Endothelial cell of umbilical vein (primary cell): ENCODE results near the gene C19orf67. TPM values are rescaled to one million over a fixed set of nuclear protein-coding genes. Genes with fewer than 3 reads are reported as not detected.

Source experiments
- BruUV-seq: library from RNA; stranded (reverse); fragments of 400-500 nt; replicated peaks from 2 replicates; lab custom pipeline; 2021; lab: Mats Ljungman, UMichigan
- CTCF ChIA-PET: fragments of 300-600, 350-600 bp; sonication (Branson Sonifier 250); formaldehyde crosslinking; loops from one replicate; lab custom pipeline; 2021; ENCODE audit warnings: antibody characterized with exemption, inconsistent platforms; lab: Charles Lee
- POLR2A ChIA-PET: fragments of 300-600, 350-600 bp; sonication (Branson Sonifier 250); formaldehyde crosslinking; loops from one replicate; lab custom pipeline; 2021; ENCODE audit warnings: antibody characterized with exemption, inconsistent platforms; lab: Charles Lee
- DNase-seq: peaks from one replicate; pipeline ENCODE4 v3.0.0-alpha.2; 2011; ENCODE audit warnings: low read depth, low spot score
- FAIRE-seq: peaks from 2 replicates; lab custom pipeline; 2011; peaks lifted over from hg19 to GRCh38; lab: Jason Lieb, UNC
- H2AFZ ChIP-seq: 2 replicates; pipeline ENCODE4 v1.6.0; 2012; ENCODE audit warnings: low read depth, low read length, control low read depth, inconsistent platforms
- H3K27ac ChIP-seq: 2 replicates; pipeline ENCODE4 v1.5.1; 2011; ENCODE audit warnings: low read depth, mild to moderate bottlenecking, control low read depth, low read length, moderate library complexity; ENCODE audit not compliant: insufficient read depth
- H3K27me3 ChIP-seq, 2 experiments: 2 replicates each; pipeline versions ENCODE4 v1.6.0 to v1.6.1; 2011; ENCODE audit warnings: low read length in 2 of 2, mixed read lengths in 1 of 2; ENCODE audit not compliant: control insufficient read depth in 2 of 2, insufficient read depth in 2 of 2
- H3K36me3 ChIP-seq, 2 experiments: 2 replicates in 1 of 2; 3 replicates in 1 of 2; pipeline ENCODE4 v1.5.1; 2011; ENCODE audit warnings: low read length in 2 of 2, mild to moderate bottlenecking in 1 of 2, moderate library complexity in 1 of 2; ENCODE audit not compliant: control insufficient read depth in 2 of 2, insufficient read depth in 2 of 2; ENCODE audit errors: extremely low read depth in 1 of 2
- H3K4me1 ChIP-seq: 3 replicates; pipeline ENCODE4 v1.5.1; 2011; ENCODE audit warnings: mild to moderate bottlenecking, low read length; ENCODE audit not compliant: control insufficient read depth, insufficient read depth; ENCODE audit errors: extremely low read depth
- H3K4me2 ChIP-seq: 2 replicates; pipeline ENCODE4 v1.6.1; 2011; ENCODE audit warnings: low read length, control low read depth, mixed read lengths; ENCODE audit not compliant: insufficient read depth
- H3K4me3 ChIP-seq, 3 experiments: fragments of 200-600 bp in 1 of 3; sonication (generic), shearing (Covaris generic) in 1 of 3; replicated peaks in 1 of 3; 2 replicates each; pipeline ENCODE4 v1.5.1; 2011 to 2016; ENCODE audit warnings: control low read depth in 3 of 3, low read length in 3 of 3, mild to moderate bottlenecking in 2 of 3, inconsistent platforms in 1 of 3, low read depth in 1 of 3, moderate library complexity in 1 of 3; ENCODE audit not compliant: insufficient read depth in 1 of 3
- H3K79me2 ChIP-seq: 2 replicates; pipeline ENCODE4 v1.6.0; 2012; ENCODE audit warnings: low read length, inconsistent platforms; ENCODE audit not compliant: control insufficient read depth, insufficient read depth
- H3K9ac ChIP-seq: replicated peaks from 2 replicates; pipeline ENCODE3; 2011; ENCODE audit warnings: low read length, control low read depth; ENCODE audit not compliant: insufficient read depth; ENCODE audit errors: extremely low read depth
- H3K9me1 ChIP-seq: replicated peaks from 3 replicates; pipeline ENCODE4 v1.6.0; 2011; ENCODE audit warnings: mild to moderate bottlenecking, low read length; ENCODE audit not compliant: control insufficient read depth, insufficient read depth; ENCODE audit errors: extremely low read depth
- H3K9me3 ChIP-seq: replicated peaks from 2 replicates; pipeline ENCODE4 v1.5.1; 2012; ENCODE audit warnings: low read length, inconsistent platforms; ENCODE audit not compliant: control insufficient read depth, insufficient read depth
- H4K20me1 ChIP-seq: replicated peaks from 2 replicates; pipeline ENCODE3; 2011; ENCODE audit warnings: mild to moderate bottlenecking, low read length; ENCODE audit not compliant: control insufficient read depth, insufficient read depth; ENCODE audit errors: extremely low read depth
- EZH2 ChIP-seq: IDR thresholded peaks from 2 replicates; pipeline ENCODE4 v1.6.1; 2012; ENCODE audit warnings: borderline replicate concordance, low read depth, mild to moderate bottlenecking, moderate library complexity, low read length, inconsistent platforms; ENCODE audit not compliant: severe bottlenecking
- FOS ChIP-seq: IDR thresholded peaks from 2 replicates; pipeline ENCODE4 v1.6.1; 2011; ENCODE audit warnings: mild to moderate bottlenecking, low read length, moderate library complexity, borderline replicate concordance; ENCODE audit not compliant: insufficient read depth
- GATA2 ChIP-seq: IDR thresholded peaks from 2 replicates; pipeline ENCODE4 v1.7.0; 2011; ENCODE audit warnings: low read depth, mild to moderate bottlenecking, moderate library complexity, mixed read lengths, low read length; ENCODE audit not compliant: insufficient read length, insufficient read depth
- JUN ChIP-seq: IDR thresholded peaks from 2 replicates; pipeline ENCODE4 v1.6.1; 2011; ENCODE audit warnings: borderline replicate concordance, low read depth; ENCODE audit not compliant: insufficient read length, insufficient read depth
- MYC ChIP-seq: IDR thresholded peaks from one replicate; pipeline ENCODE4 v1.6.1; 2011; ENCODE audit warnings: mild to moderate bottlenecking, low read depth, low read length
- POLR2A ChIP-seq: IDR thresholded peaks from 2 replicates; pipeline ENCODE4 v1.6.1; 2012; ENCODE audit warnings: low read depth, mild to moderate bottlenecking, control low read depth, low read length
- POLR2AphosphoS5 ChIP-seq: IDR thresholded peaks from 2 replicates; pipeline ENCODE4 v1.6.1; 2012; ENCODE audit warnings: low read depth, mild to moderate bottlenecking, control low read depth, low read length, moderate library complexity; ENCODE audit not compliant: insufficient read depth
- dilution Hi-C: fragments of 300-500 bp; cut with MboI; formaldehyde crosslinking; loops from one replicate; pipeline ENCODE4 v1.15.0; 2019; ENCODE audit warnings: low sequenced_read_pairs; ENCODE audit not compliant: extremely low pct_ligation_motif_present
- intact Hi-C: fragments of 100-400 bp; cut with micrococcal nuclease; formaldehyde crosslinking; loops from one replicate; pipeline ENCODE4 v1.10.0; 2022
- polyA plus RNA-seq, 4 experiments: library from polyadenylated mRNA; depleted of rRNA in 3 of 4; stranded (reverse) in 3 of 4; unstranded in 1 of 4; fragments of >200 nt; gene quantifications; 2 replicates each; pipeline versions ENCODE4 v1.2.1 to v1.2.3, GENCODE V29; 2011 to 2012; ENCODE audit warnings: missing spikeins in 1 of 4
- total RNA-seq: library from RNA; stranded (reverse); gene quantifications from 2 replicates; pipeline ENCODE4 v1.2.3, GENCODE V29; 2021
- TF ChIP-seq, protein P1 (sequence below), 2 donors: IDR thresholded peaks; 1 replicate in 1 of 2; 2 replicates in 1 of 2; pipeline ENCODE4 v1.5.1; 2011; ENCODE audit warnings: low read length in 2 of 2, mild to moderate bottlenecking in 2 of 2, moderate library complexity in 2 of 2, control low read depth in 1 of 2, inconsistent platforms in 1 of 2, low read depth in 1 of 2; ENCODE audit not compliant: insufficient read depth in 1 of 2; ENCODE audit errors: extremely low read depth in 1 of 2
- TF ChIP-seq, protein P2 (sequence below): IDR thresholded peaks from 2 replicates; pipeline ENCODE4 v1.6.1; 2011; ENCODE audit not compliant: insufficient read depth, insufficient read length

Gene C19orf67
- total and polyA plus RNA-seq, 2 donors (not counting 3 experiments of a cell fraction or from before 2014, with no cell fraction given), result 0.55 TPM; not detected in 1

GRCh38 chr19:14107581-14108461 is 22.2 kb upstream of the C19orf67 start:
- Histone ChIP-seq H3K4me3 (no peak overlapping the region), H2AFZ (no peak overlapping the region), H3K4me1 (peaks cover 6% of the 10 kb centered on the region), H3K9ac (peak overlapping the region; percentile 51), H3K79me2 (peaks cover 3% of the 10 kb centered on the region), H3K27ac (peak overlapping the region; percentile 60), H3K9me1 (no peaks in the 10 kb centered on the region), H3K27me3 (no peaks in the 10 kb centered on the region), H3K9me3 (no peaks in the 10 kb centered on the region), H3K4me2 (no peak overlapping the region), H4K20me1 (no peaks in the 10 kb centered on the region), H3K36me3 (peaks cover 0 to 6% of the 10 kb centered on the region in 2 experiments)
- dilution Hi-C loops, result no loop called here
- CTCF ChIA-PET, result interaction anchor here (1.5 kb wide), 1 partner anchor 29 kb away, joined by 5 read pairs; the partner anchor contains the start of gene ASF1B
- BruUV-seq, result no TSS peak
- FAIRE-seq (peak; percentile 93), DNase-seq (peak; percentile 57)
- intact Hi-C loops, result no loop called here
- POLR2A ChIA-PET, result no interaction called here
- TF ChIP-seq POLR2A, result no peak
- TF ChIP-seq JUN, result peak; percentile 39

GRCh38 chr19:14106840-14107239 is 21.3 kb upstream of the C19orf67 start:
- DNase-seq (no peak), FAIRE-seq (no peak)
- H3K9ac ChIP-seq, result no peak overlapping the region
- POLR2A ChIA-PET, result no interaction called here
- H3K27me3 ChIP-seq, result no peaks in the 10 kb centered on the region
- H4K20me1 ChIP-seq, result no peaks in the 10 kb centered on the region
- CTCF ChIA-PET, result no interaction called here
- no peaks in the 10 kb centered on the region for H3K9me1 ChIP-seq
- TF ChIP-seq FOS (no peak), POLR2A (no peak), JUN (no peak), POLR2AphosphoS5 (no peak), MYC (no peak), GATA2 (no peak), EZH2 (no peak)
- TF ChIP-seq, protein P1, sequence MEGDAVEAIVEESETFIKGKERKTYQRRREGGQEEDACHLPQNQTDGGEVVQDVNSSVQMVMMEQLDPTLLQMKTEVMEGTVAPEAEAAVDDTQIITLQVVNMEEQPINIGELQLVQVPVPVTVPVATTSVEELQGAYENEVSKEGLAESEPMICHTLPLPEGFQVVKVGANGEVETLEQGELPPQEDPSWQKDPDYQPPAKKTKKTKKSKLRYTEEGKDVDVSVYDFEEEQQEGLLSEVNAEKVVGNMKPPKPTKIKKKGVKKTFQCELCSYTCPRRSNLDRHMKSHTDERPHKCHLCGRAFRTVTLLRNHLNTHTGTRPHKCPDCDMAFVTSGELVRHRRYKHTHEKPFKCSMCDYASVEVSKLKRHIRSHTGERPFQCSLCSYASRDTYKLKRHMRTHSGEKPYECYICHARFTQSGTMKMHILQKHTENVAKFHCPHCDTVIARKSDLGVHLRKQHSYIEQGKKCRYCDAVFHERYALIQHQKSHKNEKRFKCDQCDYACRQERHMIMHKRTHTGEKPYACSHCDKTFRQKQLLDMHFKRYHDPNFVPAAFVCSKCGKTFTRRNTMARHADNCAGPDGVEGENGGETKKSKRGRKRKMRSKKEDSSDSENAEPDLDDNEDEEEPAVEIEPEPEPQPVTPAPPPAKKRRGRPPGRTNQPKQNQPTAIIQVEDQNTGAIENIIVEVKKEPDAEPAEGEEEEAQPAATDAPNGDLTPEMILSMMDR (IDR thresholded peaks at IDR 0.05; ENCODE audit: extremely low read depth in 1 of 2, insufficient read depth in 1 of 2, low read depth in 1 of 2, low read length in 2 of 2), result no peak
- TF ChIP-seq, protein P2, sequence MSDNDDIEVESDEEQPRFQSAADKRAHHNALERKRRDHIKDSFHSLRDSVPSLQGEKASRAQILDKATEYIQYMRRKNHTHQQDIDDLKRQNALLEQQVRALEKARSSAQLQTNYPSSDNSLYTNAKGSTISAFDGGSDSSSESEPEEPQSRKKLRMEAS, result no peak
- no peak overlapping the region for H3K4me2 ChIP-seq
- H3K9me3 ChIP-seq, result no peaks in the 10 kb centered on the region
- H3K4me1 ChIP-seq, result peaks cover 4% of the 10 kb centered on the region
- H3K27ac ChIP-seq, result no peak overlapping the region
- H3K36me3 ChIP-seq, result peaks cover 0 to 14% of the 10 kb centered on the region in 2 experiments
- H3K79me2 ChIP-seq, result no peaks in the 10 kb centered on the region
- no peak overlapping the region for H2AFZ ChIP-seq
- intact Hi-C loops, result no loop called here
- no TSS peak for BruUV-seq
- no peak overlapping the region for H3K4me3 ChIP-seq
- dilution Hi-C loops, result no loop called here
